CD14-positive monocyte (primary cell): ENCODE results near the gene XIRP2. TPM values are rescaled to one million over a fixed set of nuclear protein-coding genes. Genes with fewer than 3 reads are reported as not detected.

ENCODE experiments used
- DNase-seq, 3 donors: peaks; one replicate each; pipeline ENCODE4 v3.0.0-alpha.2; 2011 to 2022
- H2AFZ ChIP-seq: 2 replicates; pipeline ENCODE4 v1.6.0; 2012; ENCODE audit warnings: mild to moderate bottlenecking, low read depth, low read length, inconsistent platforms; ENCODE audit not compliant: insufficient read depth, poor library complexity, severe bottlenecking
- H3K27ac ChIP-seq, 2 donors: 1 replicate in 1 of 2; 2 replicates in 1 of 2; pipeline ENCODE4 v1.5.1; 2012 to 2013; ENCODE audit warnings: low read length in 2 of 2, control low read depth in 1 of 2, inconsistent platforms in 1 of 2, low read depth in 1 of 2, mild to moderate bottlenecking in 1 of 2
- H3K27me3 ChIP-seq, 2 donors: one replicate each; pipeline versions ENCODE4 v1.6.0 to v1.6.1; 2011 to 2013; ENCODE audit warnings: low read length in 2 of 2; ENCODE audit not compliant: control insufficient read depth in 2 of 2, insufficient read depth in 2 of 2
- H3K36me3 ChIP-seq, 2 donors: replicated peaks in 1 of 2; 1 replicate in 1 of 2; 2 replicates in 1 of 2; pipeline versions ENCODE4 v1.5.1 to v1.6.1; 2012 to 2013; ENCODE audit warnings: low read length in 2 of 2, control low read depth in 1 of 2, inconsistent platforms in 1 of 2, mild to moderate bottlenecking in 1 of 2; ENCODE audit not compliant: insufficient read depth in 2 of 2, control insufficient read depth in 1 of 2
- H3K4me1 ChIP-seq, 2 donors: 1 replicate in 1 of 2; 2 replicates in 1 of 2; pipeline versions ENCODE4 v1.5.1 to v1.6.1; 2012 to 2013; ENCODE audit warnings: low read length in 2 of 2, control low read depth in 1 of 2, inconsistent platforms in 1 of 2, mild to moderate bottlenecking in 1 of 2, moderate library complexity in 1 of 2; ENCODE audit not compliant: insufficient read depth in 2 of 2, control insufficient read depth in 1 of 2
- H3K4me2 ChIP-seq: replicated peaks from 2 replicates; pipeline ENCODE3; 2012; ENCODE audit warnings: low read length, moderate library complexity, mild to moderate bottlenecking; ENCODE audit not compliant: poor library complexity, severe bottlenecking; ENCODE audit errors: extremely low read depth
- H3K4me3 ChIP-seq, 3 experiments: fragments of 200-600 bp in 1 of 3; sonication (generic) in 1 of 3; replicated peaks in 1 of 3; 1 replicate in 2 of 3; 2 replicates in 1 of 3; pipeline ENCODE4 v1.5.1; 2011 to 2013; ENCODE audit warnings: low read length in 3 of 3, mild to moderate bottlenecking in 3 of 3, control low read depth in 2 of 3, low read depth in 2 of 3, inconsistent platforms in 1 of 3, moderate library complexity in 1 of 3
- H3K79me2 ChIP-seq: 2 replicates; pipeline ENCODE4 v1.6.0; 2012; ENCODE audit warnings: mild to moderate bottlenecking, control low read depth, inconsistent platforms, low read length, moderate library complexity; ENCODE audit not compliant: insufficient read depth
- H3K9ac ChIP-seq: 2 replicates; pipeline ENCODE4 v1.6.0; 2017; ENCODE audit warnings: low read length, mild to moderate bottlenecking; ENCODE audit not compliant: insufficient read depth, poor library complexity, severe bottlenecking
- H3K9me3 ChIP-seq, 2 donors: replicated peaks in 1 of 2; 1 replicate in 1 of 2; 2 replicates in 1 of 2; pipeline versions ENCODE4 v1.5.1 to v1.6.1; 2012 to 2013; ENCODE audit warnings: low read length in 2 of 2, control low read depth in 1 of 2; ENCODE audit not compliant: control insufficient read depth in 1 of 2, insufficient read depth in 1 of 2
- H4K20me1 ChIP-seq: 2 replicates; pipeline ENCODE4 v1.6.0; 2012; ENCODE audit warnings: mild to moderate bottlenecking, low read length, control low read depth, moderate library complexity; ENCODE audit not compliant: insufficient read depth
- H3K27ac Mint-ChIP-seq, 7 donors: one replicate each; pipeline ENCODE4 v1.8.0; 2020; ENCODE audit warnings: mild to moderate bottlenecking in 7 of 7, mixed read lengths in 7 of 7, moderate library complexity in 6 of 7, inconsistent platforms in 2 of 7
- H3K27me3 Mint-ChIP-seq, 3 donors: one replicate each; pipeline ENCODE4 v1.8.0; 2021 to 2022; ENCODE audit warnings: low read depth in 3 of 3, mild to moderate bottlenecking in 3 of 3, mixed read lengths in 3 of 3, moderate library complexity in 3 of 3, inconsistent platforms in 1 of 3
- H3K36me3 Mint-ChIP-seq, 2 donors: one replicate each; pipeline ENCODE4 v1.8.0; 2020; ENCODE audit warnings: mixed read lengths in 2 of 2, inconsistent platforms in 1 of 2, mild to moderate bottlenecking in 1 of 2
- H3K4me1 Mint-ChIP-seq: one replicate; pipeline ENCODE4 v1.8.0; 2020; ENCODE audit warnings: mild to moderate bottlenecking, mixed read lengths
- H3K4me3 Mint-ChIP-seq, 2 donors: one replicate each; pipeline ENCODE4 v1.8.0; 2020; ENCODE audit warnings: mild to moderate bottlenecking in 2 of 2, mixed read lengths in 2 of 2, moderate library complexity in 1 of 2
- H3K9me3 Mint-ChIP-seq, 7 donors: one replicate each; pipeline ENCODE4 v1.8.0; 2020 to 2022; ENCODE audit warnings: mixed read lengths in 7 of 7, mild to moderate bottlenecking in 6 of 7, moderate library complexity in 6 of 7, inconsistent platforms in 2 of 7
- WGBS: methylation state at CpG from one replicate; pipeline ENCODE4 v1.1.5; 2013; ENCODE audit warnings: missing lambda C conversion rate; ENCODE audit not compliant: insufficient coverage; 5-methylcytosine and 5-hydroxymethylcytosine counted together
- intact Hi-C, 2 donors: fragments of 100-400 bp; cut with micrococcal nuclease; formaldehyde crosslinking; loops; one replicate each; pipeline versions ENCODE4 v1.15.0 to v1.15.1; 2023
- polyA plus RNA-seq, 3 donors: library from polyadenylated mRNA; depleted of rRNA in 1 of 3; unstranded in 2 of 3; stranded (reverse) in 1 of 3; fragments of 300-500 nt in 2 of 3; fragments of >200 nt in 1 of 3; fragmentation: Illumina TruSeq in 2 of 3; gene quantifications; 1 replicate in 2 of 3; 2 replicates in 1 of 3; pipeline ENCODE4 v1.2.3, GENCODE V29; 2012 to 2021
- TF ChIP-seq, protein P1 (sequence below): fragments of 200-600 bp; IDR thresholded peaks from one replicate; pipeline ENCODE4 v1.8.0; 2022; ENCODE audit warnings: antibody characterized with exemption, mild to moderate bottlenecking

Gene XIRP2
- polyA plus RNA-seq, 3 donors, result not detected

DNA sequence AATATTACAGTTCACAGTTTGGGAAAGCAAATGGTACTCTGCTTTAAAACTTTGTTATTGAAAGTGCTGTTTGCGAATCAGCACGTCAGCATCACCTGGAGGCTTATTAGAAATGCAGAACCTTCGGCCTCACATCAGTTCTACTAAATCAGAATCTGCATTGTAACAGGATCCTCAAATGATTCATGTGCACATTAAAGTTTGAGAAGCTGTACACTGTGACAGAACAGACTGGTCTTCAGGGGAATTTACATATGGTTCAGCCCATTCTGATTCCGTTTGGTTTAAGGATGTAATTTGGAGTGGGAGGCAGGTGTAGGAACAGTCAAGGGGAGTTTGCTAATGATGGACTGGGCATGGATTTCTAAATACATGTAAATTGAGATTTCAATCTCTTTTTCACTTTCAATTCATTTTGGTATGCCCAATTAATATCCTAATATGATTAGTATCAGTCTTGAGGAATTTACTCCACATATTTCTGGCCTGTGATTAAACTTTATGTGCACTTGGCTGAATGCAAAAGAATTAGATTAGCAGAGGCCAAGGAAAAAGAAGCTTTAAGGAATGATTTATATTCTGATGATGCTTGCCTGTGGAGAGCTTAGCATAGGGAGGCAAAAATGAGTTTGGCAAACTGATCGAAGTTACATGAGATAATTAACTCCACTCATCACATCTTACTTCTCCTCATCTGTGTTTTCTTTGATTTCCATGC is 248.8 kb downstream of the XIRP2 start:
- H3K4me3 ChIP-seq, result no peak overlapping the region
- Mint-ChIP-seq H3K4me3 (no peak overlapping the region), H3K9me3 (peaks cover 0 to 2% (median 0%) of the 10 kb centered on the region in 7 donors), H3K27ac (no peak overlapping the region), H3K36me3 (no peaks in the 10 kb centered on the region), H3K4me1 (peaks cover 6% of the 10 kb centered on the region), H3K27me3 (peaks cover 0 to 2% (median 0%) of the 10 kb centered on the region in 3 donors)
- 66% methylated on average over 4 of the region's 5 CpGs for WGBS
- no peaks in the 10 kb centered on the region for H3K4me1 ChIP-seq
- no peak overlapping the region for H3K27ac ChIP-seq
- H3K9ac ChIP-seq, result no peak overlapping the region
- TF ChIP-seq, protein P1, sequence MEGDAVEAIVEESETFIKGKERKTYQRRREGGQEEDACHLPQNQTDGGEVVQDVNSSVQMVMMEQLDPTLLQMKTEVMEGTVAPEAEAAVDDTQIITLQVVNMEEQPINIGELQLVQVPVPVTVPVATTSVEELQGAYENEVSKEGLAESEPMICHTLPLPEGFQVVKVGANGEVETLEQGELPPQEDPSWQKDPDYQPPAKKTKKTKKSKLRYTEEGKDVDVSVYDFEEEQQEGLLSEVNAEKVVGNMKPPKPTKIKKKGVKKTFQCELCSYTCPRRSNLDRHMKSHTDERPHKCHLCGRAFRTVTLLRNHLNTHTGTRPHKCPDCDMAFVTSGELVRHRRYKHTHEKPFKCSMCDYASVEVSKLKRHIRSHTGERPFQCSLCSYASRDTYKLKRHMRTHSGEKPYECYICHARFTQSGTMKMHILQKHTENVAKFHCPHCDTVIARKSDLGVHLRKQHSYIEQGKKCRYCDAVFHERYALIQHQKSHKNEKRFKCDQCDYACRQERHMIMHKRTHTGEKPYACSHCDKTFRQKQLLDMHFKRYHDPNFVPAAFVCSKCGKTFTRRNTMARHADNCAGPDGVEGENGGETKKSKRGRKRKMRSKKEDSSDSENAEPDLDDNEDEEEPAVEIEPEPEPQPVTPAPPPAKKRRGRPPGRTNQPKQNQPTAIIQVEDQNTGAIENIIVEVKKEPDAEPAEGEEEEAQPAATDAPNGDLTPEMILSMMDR, result no peak
- H2AFZ ChIP-seq, result no peak overlapping the region
- H3K36me3 ChIP-seq, result no peaks in the 10 kb centered on the region
- intact Hi-C loops, result no loop called here
- H3K9me3 ChIP-seq, result no peaks in the 10 kb centered on the region
- DNase-seq, result no peak
- H3K27me3 ChIP-seq, result no peaks in the 10 kb centered on the region
- H3K4me2 ChIP-seq, result no peak overlapping the region
- no peaks in the 10 kb centered on the region for H4K20me1 ChIP-seq
- H3K79me2 ChIP-seq, result no peaks in the 10 kb centered on the region

DNA sequence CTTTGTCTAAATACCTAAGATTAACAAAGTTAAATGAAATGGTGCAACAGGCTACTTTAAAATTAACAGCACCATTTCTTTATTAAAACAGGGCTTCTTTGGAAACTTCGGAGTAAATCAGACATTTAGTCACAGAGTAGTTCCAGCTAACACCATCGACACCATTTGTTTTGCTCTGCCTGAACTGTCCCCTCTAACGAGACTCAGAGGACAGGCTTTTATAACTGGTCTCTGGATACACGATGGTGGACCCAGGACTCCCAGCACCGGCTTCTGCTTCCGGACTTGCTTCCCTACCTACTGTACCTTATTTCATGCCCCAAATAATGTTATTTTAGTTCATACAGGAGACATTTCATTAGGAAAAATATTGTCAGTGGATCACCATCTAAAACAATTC is 252.1 kb downstream of the XIRP2 start:
- Mint-ChIP-seq H3K4me1 (peaks cover 6% of the 10 kb centered on the region), H3K9me3 (peaks cover 0 to 2% (median 0%) of the 10 kb centered on the region in 7 donors), H3K4me3 (no peak overlapping the region), H3K27me3 (peaks cover 0 to 2% (median 0%) of the 10 kb centered on the region in 3 donors), H3K27ac (no peak overlapping the region), H3K36me3 (no peaks in the 10 kb centered on the region)
- intact Hi-C loops, result no loop called here
- TF ChIP-seq, protein P1, result no peak
- Histone ChIP-seq H3K79me2 (no peaks in the 10 kb centered on the region), H3K4me1 (no peaks in the 10 kb centered on the region), H3K9me3 (no peaks in the 10 kb centered on the region), H3K4me3 (no peak overlapping the region), H3K4me2 (no peak overlapping the region), H3K9ac (no peak overlapping the region), H3K36me3 (no peaks in the 10 kb centered on the region), H4K20me1 (no peaks in the 10 kb centered on the region), H3K27me3 (no peaks in the 10 kb centered on the region), H3K27ac (no peak overlapping the region), H2AFZ (no peak overlapping the region)
- DNase-seq, result no peak
- WGBS, result 93% methylated on average over 3 of the region's 6 CpGs
